H9 (cell line): ENCODE results near the gene CALCR. TPM values are rescaled to one million over a fixed set of nuclear protein-coding genes. Genes with fewer than 3 reads are reported as not detected.

Source experiments
- DNase-seq: peaks from one replicate; pipeline ENCODE4 v3.0.0-alpha.2; 2017
- H2AFZ ChIP-seq: one replicate; pipeline ENCODE4 v1.6.1; 2013; ENCODE audit warnings: mild to moderate bottlenecking, low read length, control low read depth, moderate library complexity
- H2AK5ac ChIP-seq: 2 replicates; pipeline ENCODE4 v1.6.1; 2013; ENCODE audit warnings: low read length, control low read depth, mixed read lengths; ENCODE audit not compliant: insufficient read length
- H2BK120ac ChIP-seq: one replicate; pipeline ENCODE4 v1.6.1; 2013; ENCODE audit warnings: low read depth, mild to moderate bottlenecking, low read length, control low read depth, inconsistent platforms; ENCODE audit not compliant: poor library complexity, severe bottlenecking
- H2BK12ac ChIP-seq: 2 replicates; pipeline ENCODE4 v1.6.1; 2013; ENCODE audit warnings: low read length, control low read depth, mixed read lengths, low read depth; ENCODE audit not compliant: insufficient read length
- H2BK15ac ChIP-seq: 2 replicates; pipeline ENCODE4 v1.6.1; 2013; ENCODE audit warnings: low read depth, low read length, control low read depth
- H2BK20ac ChIP-seq: one replicate; pipeline ENCODE4 v1.6.1; 2013; ENCODE audit warnings: low read depth, mild to moderate bottlenecking, low read length, control low read depth, inconsistent platforms; ENCODE audit not compliant: poor library complexity, severe bottlenecking
- H2BK5ac ChIP-seq: 2 replicates; pipeline ENCODE4 v1.6.1; 2013; ENCODE audit warnings: low read length, control low read depth, mixed read lengths; ENCODE audit not compliant: insufficient read length
- H3K14ac ChIP-seq: 2 replicates; pipeline ENCODE4 v1.6.1; 2013; ENCODE audit warnings: low read length, control low read depth; ENCODE audit not compliant: insufficient read depth
- H3K18ac ChIP-seq: 2 replicates; pipeline ENCODE4 v1.6.1; 2013; ENCODE audit warnings: low read depth, mild to moderate bottlenecking, mixed read lengths, low read length, control low read depth; ENCODE audit not compliant: insufficient read length
- H3K23ac ChIP-seq: 2 replicates; pipeline ENCODE4 v1.6.1; 2013; ENCODE audit warnings: low read length, control low read depth, mixed read lengths, low read depth; ENCODE audit not compliant: insufficient read length
- H3K23me2 ChIP-seq: 2 replicates; pipeline ENCODE4 v1.6.1; 2013; ENCODE audit warnings: low read depth, mild to moderate bottlenecking, mixed read lengths, low read length, control low read depth; ENCODE audit not compliant: insufficient read length, poor library complexity, severe bottlenecking
- H3K27ac ChIP-seq: 2 replicates; pipeline ENCODE4 v1.5.1; 2013; ENCODE audit warnings: low read length, control low read depth, mixed read lengths, low read depth; ENCODE audit not compliant: insufficient read length
- H3K27me3 ChIP-seq: 2 replicates; pipeline ENCODE4 v1.6.1; 2013; ENCODE audit warnings: low read length, control low read depth, inconsistent platforms; ENCODE audit not compliant: insufficient read depth
- H3K4ac ChIP-seq: 2 replicates; pipeline ENCODE4 v1.6.1; 2013; ENCODE audit warnings: low read depth, mild to moderate bottlenecking, control low read depth, inconsistent platforms, low read length, moderate library complexity
- H3K4me1 ChIP-seq: 2 replicates; pipeline ENCODE4 v1.6.1; 2013; ENCODE audit warnings: low read length, control low read depth, inconsistent platforms; ENCODE audit not compliant: insufficient read depth
- H3K4me2 ChIP-seq: 2 replicates; pipeline ENCODE4 v1.6.1; 2013; ENCODE audit warnings: low read length, control low read depth, mixed read lengths; ENCODE audit not compliant: insufficient read length, insufficient read depth
- H3K56ac ChIP-seq: 2 replicates; pipeline ENCODE4 v1.6.1; 2013; ENCODE audit warnings: low read depth, mild to moderate bottlenecking, mixed read lengths, low read length, control low read depth; ENCODE audit not compliant: insufficient read length
- H3K79me1 ChIP-seq: 2 replicates; pipeline ENCODE4 v1.6.1; 2013; ENCODE audit warnings: low read depth, mild to moderate bottlenecking, moderate library complexity, low read length, control low read depth, inconsistent platforms; ENCODE audit not compliant: insufficient read depth, poor library complexity, severe bottlenecking
- H3K79me2 ChIP-seq: 2 replicates; pipeline ENCODE4 v1.6.1; 2013; ENCODE audit warnings: low read length, control low read depth, inconsistent platforms; ENCODE audit not compliant: insufficient read depth
- H3K9ac ChIP-seq: 2 replicates; pipeline ENCODE4 v1.6.1; 2013; ENCODE audit warnings: low read length, control low read depth, mixed read lengths; ENCODE audit not compliant: insufficient read length; ENCODE audit errors: extremely low read depth
- H3K9me3 ChIP-seq: one replicate; pipeline ENCODE4 v1.6.1; 2013; ENCODE audit warnings: low read depth, low read length, inconsistent platforms; ENCODE audit not compliant: control insufficient read depth
- H3T11ph ChIP-seq: one replicate; pipeline ENCODE4 v1.6.1; 2013; ENCODE audit warnings: mild to moderate bottlenecking, low read length, control low read depth, inconsistent platforms
- H4K20me1 ChIP-seq: one replicate; pipeline ENCODE4 v1.6.1; 2013; ENCODE audit not compliant: control insufficient read depth, insufficient read length, insufficient read depth
- H4K5ac ChIP-seq: 2 replicates; pipeline ENCODE4 v1.6.1; 2013; ENCODE audit warnings: low read depth, mild to moderate bottlenecking, mixed read lengths, low read length, control low read depth; ENCODE audit not compliant: insufficient read length
- H4K8ac ChIP-seq: replicated peaks from 2 replicates; pipeline ENCODE4 v1.6.1; 2013; ENCODE audit warnings: low read length, control low read depth, mixed read lengths, low read depth; ENCODE audit not compliant: insufficient read length
- H4K91ac ChIP-seq: 2 replicates; pipeline ENCODE4 v1.6.1; 2013; ENCODE audit warnings: low read depth, mild to moderate bottlenecking, moderate library complexity, mixed read lengths, low read length, control low read depth; ENCODE audit not compliant: insufficient read length
- H3K27ac Mint-ChIP-seq, 3 experiments: 2 replicates in 2 of 3; 3 replicates in 1 of 3; pipeline ENCODE4 v1.8.0; 2020 to 2021; ENCODE audit warnings: mixed read lengths in 3 of 3, mild to moderate bottlenecking in 1 of 3, moderate library complexity in 1 of 3
- H3K27me3 Mint-ChIP-seq: 2 replicates; pipeline ENCODE4 v1.8.0; 2021; ENCODE audit warnings: low read depth, mild to moderate bottlenecking, moderate library complexity, mixed read lengths
- H3K36me3 Mint-ChIP-seq, 3 experiments: 2 replicates in 2 of 3; 3 replicates in 1 of 3; pipeline ENCODE4 v1.8.0; 2020 to 2021; ENCODE audit warnings: low read depth in 3 of 3, mixed read lengths in 3 of 3; ENCODE audit not compliant: insufficient read depth in 1 of 3
- H3K4me1 Mint-ChIP-seq, 2 experiments: 2 replicates each; pipeline ENCODE4 v1.8.0; 2020; ENCODE audit warnings: mixed read lengths in 2 of 2
- H3K4me3 Mint-ChIP-seq, 2 experiments: 2 replicates in 1 of 2; 3 replicates in 1 of 2; pipeline ENCODE4 v1.8.0; 2020 to 2021; ENCODE audit warnings: mild to moderate bottlenecking in 2 of 2, mixed read lengths in 2 of 2, moderate library complexity in 1 of 2
- H3K9me3 Mint-ChIP-seq, 2 experiments: 2 replicates in 1 of 2; 3 replicates in 1 of 2; pipeline ENCODE4 v1.8.0; 2020; ENCODE audit warnings: mild to moderate bottlenecking in 2 of 2, mixed read lengths in 2 of 2, moderate library complexity in 1 of 2
- WGBS: extraction: QIAGEN DNeasy Blood & Tissue Kit; methylation state at CpG from one replicate; pipeline ENCODE4 v1.1.7; 2013; ENCODE audit warnings: missing lambda C conversion rate, low lambda C conversion rate, mixed read lengths; ENCODE audit not compliant: insufficient read length; ENCODE audit errors: extremely low coverage; 5-methylcytosine and 5-hydroxymethylcytosine counted together
- total RNA-seq: library from RNA; stranded (reverse); gene quantifications from 2 replicates; pipeline ENCODE4 v1.2.1, GENCODE V29; 2021
- TF ChIP-seq, protein P1 (sequence below): fragments of 200-600 bp; sonication (generic); conservative IDR thresholded peaks from 3 replicates; pipeline ENCODE4 v1.8.0; 2021; ENCODE audit warnings: antibody characterized with exemption, mild to moderate bottlenecking

The CALCR gene
- total RNA-seq, 1 experiment from 2014 or later, result 0.52 TPM

DNA sequence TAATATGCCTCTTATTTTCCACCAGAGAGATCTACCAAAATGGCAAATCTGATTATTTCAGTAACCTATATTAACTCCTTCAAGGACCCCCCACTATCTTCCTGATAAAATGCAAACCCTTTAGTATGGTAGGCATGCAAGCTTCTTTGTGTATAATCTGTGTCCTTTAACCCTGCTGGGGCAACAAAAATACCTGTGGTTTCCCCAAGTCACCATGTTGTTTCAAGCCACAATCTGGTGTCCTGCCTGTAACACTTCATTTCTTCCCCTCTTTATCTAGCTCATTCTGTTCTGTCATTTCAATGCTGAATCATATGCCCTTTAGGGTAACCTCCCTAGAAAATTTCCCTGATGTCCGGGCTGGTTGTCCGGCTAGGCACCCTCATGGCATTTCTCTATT is 5.3 kb downstream of the CALCR start:
- H2BK120ac ChIP-seq, result no peak overlapping the region

More for the DNA sequence above, 5.3 kb downstream of the CALCR start:
- no peaks in the 10 kb centered on the region for H3K9me3 ChIP-seq
- no peak overlapping the region for H3K18ac ChIP-seq
- H3K14ac ChIP-seq, result no peak overlapping the region
- peaks cover 2% of the 10 kb centered on the region; the same call in 1 of the 2 replicates for H3K4me1 ChIP-seq
- WGBS, result no CpG with 5 or more reads among the region's 2 CpGs
- H4K91ac ChIP-seq, result no peak overlapping the region
- H3K27ac ChIP-seq, result no peak overlapping the region
- H3K36me3 Mint-ChIP-seq, result no peaks in the 10 kb centered on the region; a peak in 1 of 7 replicates
- H3K4me3 Mint-ChIP-seq, result no peak overlapping the region
- H4K5ac ChIP-seq, result no peak overlapping the region
- H3K27ac Mint-ChIP-seq, result no peak overlapping the region
- H4K20me1 ChIP-seq, result no peaks in the 10 kb centered on the region
- H2BK20ac ChIP-seq, result no peak overlapping the region
- H2AFZ ChIP-seq, result no peak overlapping the region
- H3K56ac ChIP-seq, result no peak overlapping the region
- H3K27me3 ChIP-seq, result peaks cover 9% of the 10 kb centered on the region; the same call in 1 of the 2 replicates
- no peak overlapping the region for H2BK5ac ChIP-seq
- no peak overlapping the region for H2BK15ac ChIP-seq
- no peak overlapping the region for H3K4me2 ChIP-seq
- H3K4ac ChIP-seq, result no peak overlapping the region
- H4K8ac ChIP-seq, result no peak overlapping the region
- no peak overlapping the region for H3K9ac ChIP-seq
- peaks cover 37% of the 10 kb centered on the region for H3K27me3 Mint-ChIP-seq
- no peak overlapping the region for H3K23ac ChIP-seq
- peaks cover 1% of the 10 kb centered on the region for H3K23me2 ChIP-seq
- no peaks in the 10 kb centered on the region for H3K9me3 Mint-ChIP-seq
- H3T11ph ChIP-seq, result no peak overlapping the region
- no peaks in the 10 kb centered on the region for H3K79me1 ChIP-seq
- H2AK5ac ChIP-seq, result no peak overlapping the region
- H3K4me1 Mint-ChIP-seq, result peaks cover 9% of the 10 kb centered on the region in 2 experiments
- H2BK12ac ChIP-seq, result no peak overlapping the region
- TF ChIP-seq, protein P1, sequence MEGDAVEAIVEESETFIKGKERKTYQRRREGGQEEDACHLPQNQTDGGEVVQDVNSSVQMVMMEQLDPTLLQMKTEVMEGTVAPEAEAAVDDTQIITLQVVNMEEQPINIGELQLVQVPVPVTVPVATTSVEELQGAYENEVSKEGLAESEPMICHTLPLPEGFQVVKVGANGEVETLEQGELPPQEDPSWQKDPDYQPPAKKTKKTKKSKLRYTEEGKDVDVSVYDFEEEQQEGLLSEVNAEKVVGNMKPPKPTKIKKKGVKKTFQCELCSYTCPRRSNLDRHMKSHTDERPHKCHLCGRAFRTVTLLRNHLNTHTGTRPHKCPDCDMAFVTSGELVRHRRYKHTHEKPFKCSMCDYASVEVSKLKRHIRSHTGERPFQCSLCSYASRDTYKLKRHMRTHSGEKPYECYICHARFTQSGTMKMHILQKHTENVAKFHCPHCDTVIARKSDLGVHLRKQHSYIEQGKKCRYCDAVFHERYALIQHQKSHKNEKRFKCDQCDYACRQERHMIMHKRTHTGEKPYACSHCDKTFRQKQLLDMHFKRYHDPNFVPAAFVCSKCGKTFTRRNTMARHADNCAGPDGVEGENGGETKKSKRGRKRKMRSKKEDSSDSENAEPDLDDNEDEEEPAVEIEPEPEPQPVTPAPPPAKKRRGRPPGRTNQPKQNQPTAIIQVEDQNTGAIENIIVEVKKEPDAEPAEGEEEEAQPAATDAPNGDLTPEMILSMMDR, result no peak
- no peaks in the 10 kb centered on the region for H3K79me2 ChIP-seq
- no peak for DNase-seq
